H1 (cell line): ENCODE results near the gene ADSS1. TPM values are rescaled to one million over a fixed set of nuclear protein-coding genes. Genes with fewer than 3 reads are reported as not detected.

ENCODE experiments used
- BRCA1 ChIP-seq: IDR thresholded peaks from 2 replicates; pipeline ENCODE4 v1.6.1; 2012; ENCODE audit warnings: low read depth, low read length, improper control_type of control experiment
- EZH2 ChIP-seq: fragments of 200-600 bp; sonication (generic); IDR thresholded peaks from 2 replicates; pipeline ENCODE4 v1.7.1; 2012; ENCODE audit warnings: low read depth, mild to moderate bottlenecking, moderate library complexity, low read length, inconsistent platforms; ENCODE audit not compliant: severe bottlenecking
- RFX5 ChIP-seq: IDR thresholded peaks from 2 replicates; pipeline ENCODE4 v1.6.1; 2011; ENCODE audit warnings: low read depth, low read length, improper control_type of control experiment, borderline replicate concordance
- RNF2 ChIP-seq: fragments of 200-900, 300-1000 bp; sonication (generic); IDR thresholded peaks from 2 replicates; pipeline ENCODE4 v1.7.1; 2016; ENCODE audit warnings: borderline replicate concordance, low read depth, mild to moderate bottlenecking, antibody characterized with exemption, low read length; ENCODE audit not compliant: poor library complexity, severe bottlenecking; ENCODE audit errors: missing control alignments
- TBP ChIP-seq: IDR thresholded peaks from 2 replicates; pipeline ENCODE4 v1.6.1; 2011; ENCODE audit warnings: low read depth, low read length, improper control_type of control experiment
- polyA plus RNA-seq, 7 experiments: library from polyadenylated mRNA; depleted of rRNA in 3 of 7; stranded (reverse) in 5 of 7; unstranded in 2 of 7; fragments of >200 nt in 5 of 7; fragments of 200-250 nt in 2 of 7; gene quantifications; 1 replicate in 5 of 7; 2 replicates in 1 of 7; 4 replicates in 1 of 7; pipeline versions ENCODE4 v1.2.1 to v1.2.3, GENCODE V29; 2011 to 2013; ENCODE audit warnings: missing spikeins in 2 of 7, mixed read lengths in 2 of 7
- total RNA-seq: library from RNA; stranded (reverse); fragmentation: NEBNext Ultra II Directional; extraction: Animal tissue kit (Norgen Biotek cat#: 25700); gene quantifications from 2 replicates; pipeline ENCODE4 v1.2.1, GENCODE V29; 2021

The ADSS1 gene
- total and polyA plus RNA-seq, 2 of the 8 experiments (the other 6 are each of a cell fraction or from before 2014, with no cell fraction given): 7.1 to 7.9 TPM

DNA sequence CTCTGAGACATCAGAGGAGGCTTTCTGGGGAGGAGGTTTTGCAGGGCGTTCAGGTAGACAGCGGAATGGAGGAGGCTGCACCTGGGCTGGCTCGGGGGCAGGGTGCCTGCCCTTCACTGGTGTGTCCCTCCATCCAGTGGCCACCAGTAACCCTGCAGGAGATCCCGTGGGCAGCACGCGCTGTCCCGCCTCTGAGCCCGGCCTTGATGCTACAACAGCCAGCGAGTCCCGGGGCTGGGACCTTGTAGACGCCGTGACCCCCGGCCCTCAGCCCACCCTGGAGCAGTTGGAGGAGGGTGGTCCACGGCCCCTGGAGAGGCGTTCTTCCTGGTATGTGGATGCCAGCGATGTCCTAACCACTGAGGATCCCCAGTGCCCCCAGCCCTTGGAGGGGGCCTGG, 10.0 kb upstream of the ADSS1 start (continued):
- TF ChIP-seq RFX5 (no peak), EZH2 (no peak), TBP (no peak), BRCA1 (no peak), RNF2 (no peak)
